OCI-LY7 (cell line): ENCODE measurements around the gene FAT4. TPM values are rescaled to one million over a fixed set of nuclear protein-coding genes. Genes with fewer than 3 reads are reported as not detected.

ENCODE experiments used
- BruUV-seq: library from RNA; stranded (reverse); fragments of 400-500 nt; replicated peaks from 2 replicates; lab custom pipeline; 2021; lab: Mats Ljungman, UMichigan
- CTCF ChIA-PET: fragments of 300-600 bp; sonication (Branson Sonifier 250); formaldehyde crosslinking; loops from one replicate; lab custom pipeline; 2022; ENCODE audit warnings: antibody characterized with exemption; ENCODE audit not compliant: unreplicated experiment; lab: Charles Lee
- POLR2A ChIA-PET: fragments of 300-600 bp; sonication (Branson Sonifier 250); formaldehyde crosslinking; loops from one replicate; lab custom pipeline; 2022; ENCODE audit warnings: antibody characterized with exemption; lab: Charles Lee
- DNase-seq: peaks from one replicate; pipeline ENCODE4 v3.0.0-alpha.2; 2015; ENCODE audit warnings: low spot score
- H2AFZ ChIP-seq: fragments of 200-600 bp; sonication (generic), shearing (Covaris generic); 2 replicates; pipeline ENCODE4 v1.6.1; 2014; ENCODE audit warnings: mild to moderate bottlenecking, antibody characterized with exemption, low read length, moderate library complexity
- H3K27ac ChIP-seq: fragments of 200-600 bp; sonication (generic); 2 replicates; pipeline ENCODE4 v1.5.1; 2014; ENCODE audit warnings: mixed run types, low read depth, mild to moderate bottlenecking, moderate library complexity, low read length, inconsistent platforms; ENCODE audit not compliant: poor library complexity, severe bottlenecking
- H3K36me3 ChIP-seq: fragments of 200-600 bp; sonication (generic); 2 replicates; pipeline ENCODE4 v1.6.1; 2014; ENCODE audit warnings: mild to moderate bottlenecking, antibody characterized with exemption, low read length, moderate library complexity, mixed read lengths; ENCODE audit not compliant: insufficient read depth
- H3K4me1 ChIP-seq: fragments of 200-600 bp; sonication (generic); 2 replicates; pipeline ENCODE4 v1.5.1; 2014; ENCODE audit warnings: mild to moderate bottlenecking, low read length; ENCODE audit not compliant: insufficient read depth, poor library complexity, severe bottlenecking
- H3K4me2 ChIP-seq: fragments of 200-600 bp; sonication (generic); 2 replicates; pipeline ENCODE4 v1.6.1; 2014; ENCODE audit warnings: mild to moderate bottlenecking, low read length
- H3K4me3 ChIP-seq: fragments of 200-600 bp; sonication (generic); 2 replicates; pipeline ENCODE4 v1.5.1; 2014; ENCODE audit warnings: mild to moderate bottlenecking, low read depth, low read length; ENCODE audit not compliant: poor library complexity, severe bottlenecking
- H3K79me2 ChIP-seq: fragments of 200-600 bp; sonication (generic); 2 replicates; pipeline ENCODE4 v1.6.1; 2016; ENCODE audit warnings: low read depth, mild to moderate bottlenecking, low read length, moderate library complexity, mixed read lengths; ENCODE audit not compliant: insufficient read depth
- H3K9me2 ChIP-seq: fragments of 200-600 bp; sonication (generic); 2 replicates; pipeline ENCODE4 v1.6.1; 2016; ENCODE audit warnings: mild to moderate bottlenecking, low read length, mixed read lengths; ENCODE audit not compliant: insufficient read depth
- H3K9me3 ChIP-seq: fragments of 200-600 bp; sonication (generic); 2 replicates; pipeline ENCODE4 v1.6.1; 2014; ENCODE audit warnings: mild to moderate bottlenecking, mixed run types, low read length, mixed read lengths
- H4K20me1 ChIP-seq: fragments of 200-600 bp; sonication (generic); 2 replicates; pipeline ENCODE4 v1.6.1; 2014; ENCODE audit warnings: mild to moderate bottlenecking, antibody characterized with exemption, low read length, moderate library complexity, mixed read lengths; ENCODE audit not compliant: insufficient read depth
- CTCF ChIP-seq: fragments of 200-600 bp; sonication (generic); conservative IDR thresholded peaks from 2 replicates; pipeline ENCODE4 v1.5.1; 2014; ENCODE audit warnings: mild to moderate bottlenecking, antibody characterized with exemption, low read length, moderate library complexity, mixed read lengths
- EZH2phosphoT487 ChIP-seq: fragments of 200-600 bp; sonication (generic); IDR thresholded peaks from 2 replicates; pipeline ENCODE4 v1.6.1; 2018; ENCODE audit warnings: low read depth, borderline replicate concordance, mild to moderate bottlenecking, mixed run types, antibody characterized with exemption, low read length, moderate library complexity, mixed read lengths
- intact Hi-C: fragments of 100-400 bp; cut with micrococcal nuclease; formaldehyde crosslinking; loops from one replicate; pipeline ENCODE4 v1.10.0; 2022; ENCODE audit not compliant: unreplicated experiment
- total RNA-seq, 2 experiments: library from RNA; depleted of rRNA in 1 of 2; stranded (reverse); fragments of >200 nt in 1 of 2; shearing (Covaris generic) in 1 of 2; gene quantifications; 2 replicates each; pipeline ENCODE4 v1.2.3, GENCODE V29; 2014 to 2022

Gene FAT4
- total RNA-seq, 2 experiments from 2014 or later = not detected

DNA sequence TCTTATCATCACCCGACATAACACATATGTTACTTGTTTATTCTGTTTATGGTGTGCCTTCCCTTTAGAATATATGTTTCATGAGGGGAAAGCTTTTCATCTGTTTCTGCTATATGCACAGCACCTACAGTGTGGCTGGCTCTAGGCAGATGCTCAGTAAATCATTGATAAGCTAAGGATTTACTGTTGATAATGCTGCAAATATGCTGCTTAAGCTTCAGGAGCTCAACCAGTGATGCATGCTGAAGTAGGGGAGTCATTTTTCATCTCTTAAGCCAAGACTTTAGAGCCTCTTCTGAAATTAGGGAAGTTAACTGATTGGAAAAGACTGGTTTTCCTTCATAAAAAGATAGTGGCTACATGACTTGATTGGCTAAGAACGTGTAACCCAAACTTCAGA lies 16.4 kb downstream of the FAT4 start:
- Histone ChIP-seq H4K20me1 (no peaks in the 10 kb centered on the region), H3K27ac (no peak overlapping the region), H3K9me3 (no peaks in the 10 kb centered on the region), H3K9me2 (no peaks in the 10 kb centered on the region), H2AFZ (no peak overlapping the region), H3K36me3 (no peaks in the 10 kb centered on the region), H3K4me3 (no peak overlapping the region), H3K4me1 (no peaks in the 10 kb centered on the region), H3K4me2 (no peak overlapping the region), H3K79me2 (no peaks in the 10 kb centered on the region)
- TF ChIP-seq CTCF = no peak
- TF ChIP-seq EZH2phosphoT487 = no peak
- BruUV-seq = no TSS peak
- intact Hi-C loops = no loop called here
- ChIA-PET CTCF (no interaction called here), POLR2A (no interaction called here)
- DNase-seq = no peak

DNA sequence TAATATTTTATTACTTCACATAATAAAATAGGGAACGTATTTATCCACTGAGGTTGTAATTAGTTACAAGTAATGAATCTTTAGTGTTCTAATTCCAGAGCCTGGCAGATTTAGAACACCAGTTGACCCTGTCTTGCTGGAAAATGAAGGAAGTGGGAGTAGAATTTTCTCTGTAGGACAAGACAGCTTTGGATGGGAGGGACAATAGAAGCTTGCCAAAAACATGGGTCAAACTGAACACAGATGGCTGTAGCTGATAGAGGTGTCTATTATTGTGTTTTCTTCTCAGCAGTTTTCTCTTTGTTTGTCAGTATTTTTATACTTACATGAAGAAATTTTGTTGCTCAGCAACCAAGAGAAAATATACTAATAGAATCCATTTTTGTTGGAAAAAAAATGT lies 20.2 kb downstream of the FAT4 start:
- H3K4me1 ChIP-seq = no peaks in the 10 kb centered on the region
- intact Hi-C loops = no loop called here
- no peaks in the 10 kb centered on the region for H3K36me3 ChIP-seq
- no peaks in the 10 kb centered on the region for H3K79me2 ChIP-seq
- POLR2A ChIA-PET = no interaction called here
- CTCF ChIA-PET = no interaction called here
- no peaks in the 10 kb centered on the region for H3K9me2 ChIP-seq
- no peak overlapping the region for H3K27ac ChIP-seq
- H2AFZ ChIP-seq = no peak overlapping the region
- BruUV-seq = no TSS peak
- no peak for DNase-seq
- no peak overlapping the region for H3K4me2 ChIP-seq
- no peaks in the 10 kb centered on the region for H4K20me1 ChIP-seq
- TF ChIP-seq EZH2phosphoT487 (no peak), CTCF (no peak)
- H3K4me3 ChIP-seq = no peak overlapping the region
- no peaks in the 10 kb centered on the region for H3K9me3 ChIP-seq

- Histone ChIP-seq H4K20me1 (no peaks in the 10 kb centered on the region), H3K4me3 (no peak overlapping the region), H3K27ac (no peak overlapping the region), H3K9me2 (no peaks in the 10 kb centered on the region), H3K79me2 (no peaks in the 10 kb centered on the region), H2AFZ (no peak overlapping the region), H3K9me3 (no peaks in the 10 kb centered on the region), H3K36me3 (no peaks in the 10 kb centered on the region), H3K4me1 (no peaks in the 10 kb centered on the region), H3K4me2 (no peak overlapping the region)
- POLR2A ChIA-PET = no interaction called here
- intact Hi-C loops = no loop called here
- TF ChIP-seq CTCF (no peak), EZH2phosphoT487 (no peak)
- DNase-seq = no peak
- CTCF ChIA-PET = no interaction called here
- no TSS peak for BruUV-seq
These were observed 24.1 kb downstream of the FAT4 start for GRCh38 chr4:125338814-125339213.
